SU-DHL-6 (cell line): ENCODE measurements around the gene TREM1.
A peak's percentile ranks its signal among the peaks of the same experiment; 100 is the strongest.
"Not testable (repeated sequence)": the region's sequence is repeated elsewhere in the genome, so short reads cannot be mapped to it uniquely, and the experiment has no call there.

ENCODE experiments used
- H2AFZ ChIP-seq: fragments of 200-600 bp; sonication (generic); 2 replicates; pipeline ENCODE4 v1.6.1; 2014; ENCODE audit warnings: low read depth, mild to moderate bottlenecking, moderate library complexity, mixed read lengths, antibody characterized with exemption, low read length; ENCODE audit not compliant: severe bottlenecking
- H3F3A ChIP-seq: fragments of 200-600 bp; shearing (Covaris generic); 2 replicates; pipeline ENCODE4 v1.6.0; 2016; ENCODE audit warnings: antibody characterized with exemption, mild to moderate bottlenecking; ENCODE audit not compliant: insufficient read depth
- H3K27ac ChIP-seq: fragments of 200-600 bp; sonication (generic); 2 replicates; pipeline ENCODE4 v1.5.1; 2016; ENCODE audit warnings: low read depth, mild to moderate bottlenecking, low read length, moderate library complexity, mixed read lengths
- H3K27me3 ChIP-seq: fragments of 200-600 bp; sonication (generic), shearing (Covaris generic); 2 replicates; pipeline ENCODE4 v1.6.0; 2014; ENCODE audit warnings: mild to moderate bottlenecking, low read length
- H3K36me3 ChIP-seq: fragments of 200-600 bp; sonication (generic); 2 replicates; pipeline ENCODE4 v1.6.1; 2014; ENCODE audit warnings: mild to moderate bottlenecking, low read length, mixed read lengths
- H3K4me2 ChIP-seq: fragments of 300-600, 200-600 bp; shearing (Covaris generic), sonication (generic); 2 replicates; pipeline ENCODE4 v1.6.0; 2014; ENCODE audit warnings: low read length, low read depth, mild to moderate bottlenecking; ENCODE audit not compliant: poor library complexity, severe bottlenecking
- H3K4me3 ChIP-seq: fragments of 200-600 bp; sonication (generic); 2 replicates; pipeline ENCODE4 v1.5.1; 2014; ENCODE audit warnings: antibody characterized with exemption, low read length, mild to moderate bottlenecking, mixed read lengths; ENCODE audit not compliant: insufficient read depth, poor library complexity, severe bottlenecking
- H3K79me2 ChIP-seq: fragments of 200-600 bp; sonication (generic); 2 replicates; pipeline ENCODE4 v1.6.1; 2014; ENCODE audit warnings: mild to moderate bottlenecking, low read length, moderate library complexity; ENCODE audit not compliant: insufficient read depth
- H3K9ac ChIP-seq: fragments of 200-600 bp; sonication (generic); 2 replicates; pipeline ENCODE4 v1.7.0; 2014; ENCODE audit warnings: mild to moderate bottlenecking, low read length
- H3K9me2 ChIP-seq: fragments of 200-600 bp; sonication (generic); replicated peaks from 2 replicates; pipeline ENCODE4 v1.6.1; 2014; ENCODE audit warnings: low read length; ENCODE audit not compliant: insufficient read depth
- H3K9me3 ChIP-seq: fragments of 200-600 bp; sonication (generic); 2 replicates; pipeline ENCODE4 v1.6.1; 2014; ENCODE audit warnings: low read length, mixed read lengths; ENCODE audit not compliant: insufficient read depth
- H4K20me1 ChIP-seq: fragments of 200-600 bp; sonication (generic); 2 replicates; pipeline ENCODE4 v1.6.1; 2014; ENCODE audit warnings: low read depth, mild to moderate bottlenecking, antibody characterized with exemption, low read length, moderate library complexity, mixed read lengths
- CTCF ChIP-seq: fragments of 200-600 bp; sonication (generic); IDR thresholded peaks from one replicate; pipeline ENCODE4 v1.5.1; 2017; ENCODE audit warnings: antibody characterized with exemption, mild to moderate bottlenecking, low read length, moderate library complexity; ENCODE audit not compliant: insufficient read depth, poor library complexity, severe bottlenecking
- EZH2phosphoT487 ChIP-seq: fragments of 200-600 bp; sonication (generic), shearing (Covaris generic); conservative IDR thresholded peaks from 2 replicates; pipeline ENCODE4 v1.6.1; 2018; ENCODE audit warnings: mild to moderate bottlenecking, antibody characterized with exemption, low read length, moderate library complexity, mixed read lengths

TREM1 gene

DNA sequence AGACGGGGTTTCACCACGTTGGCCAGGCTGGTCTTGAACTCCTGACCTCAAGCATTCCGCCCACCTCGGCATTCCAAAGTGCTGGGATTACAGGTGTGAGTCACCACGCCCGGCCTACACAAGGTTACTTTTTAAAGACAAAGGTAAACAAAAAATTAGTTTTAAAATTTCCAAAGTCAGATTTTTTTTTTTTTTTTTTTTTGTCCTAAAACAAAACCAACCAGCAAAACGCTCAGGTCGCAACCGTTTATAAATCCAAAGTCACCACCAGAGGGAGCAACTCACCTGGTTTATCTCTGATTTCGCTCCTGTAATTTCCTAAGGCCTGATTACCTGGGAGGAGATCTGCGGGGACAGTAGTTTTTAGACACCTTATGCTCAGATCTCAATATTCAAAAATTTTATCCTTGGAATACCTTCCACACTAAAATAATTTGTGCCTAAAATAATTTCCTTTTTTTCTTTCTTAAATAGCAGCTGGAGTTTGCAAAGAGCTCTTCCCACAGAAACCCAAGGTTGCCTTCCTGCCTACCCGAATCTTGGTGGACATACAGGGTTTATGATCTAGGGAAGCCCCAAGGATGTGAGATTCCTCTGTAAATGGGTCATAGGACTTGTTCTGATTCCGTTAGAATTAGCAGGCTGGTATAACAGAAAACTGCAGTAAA, 19.8 kb upstream of the TREM1 start:
- Histone ChIP-seq H3K4me2 (peak overlapping the region; percentile 8), H3K27me3 (no peaks in the 10 kb centered on the region), H3K4me3 (no peak overlapping the region), H3K27ac (no peak overlapping the region), H3F3A (peaks cover 6% of the 10 kb centered on the region; the same call in 1 of the 2 replicates), H3K9ac (no peak overlapping the region; the same call in 1 of the 2 replicates), H2AFZ (peak overlapping the region; percentile 2), H3K9me2 (no peaks in the 10 kb centered on the region), H4K20me1 (no peaks in the 10 kb centered on the region), H3K79me2 (no peaks in the 10 kb centered on the region), H3K9me3 (peaks cover 5% of the 10 kb centered on the region; the same call in 1 of the 2 replicates), H3K36me3 (peaks cover 5% of the 10 kb centered on the region; the same call in 1 of the 2 replicates)
- TF ChIP-seq CTCF: peak; percentile 81
- no peak for TF ChIP-seq EZH2phosphoT487

GRCh38 chr6:41302638-41303037, 16.2 kb upstream of the TREM1 start:
- Histone ChIP-seq H3K4me3 (no peak overlapping the region), H3K9me3 (peaks cover 10% of the 10 kb centered on the region; the same call in 1 of the 2 replicates), H3K79me2 (no peaks in the 10 kb centered on the region), H3K27me3 (no peaks in the 10 kb centered on the region), H3K4me2 (peak overlapping the region; percentile 37), H3F3A (peaks cover 12% of the 10 kb centered on the region; the same call in 1 of the 2 replicates), H4K20me1 (no peaks in the 10 kb centered on the region), H3K27ac (peak overlapping the region; percentile 28), H3K9me2 (no peaks in the 10 kb centered on the region), H3K9ac (no peak overlapping the region), H3K36me3 (peaks cover 7% of the 10 kb centered on the region; the same call in 1 of the 2 replicates), H2AFZ (peak overlapping the region; percentile 58)
- no peak for TF ChIP-seq CTCF
- TF ChIP-seq EZH2phosphoT487: no peak

DNA sequence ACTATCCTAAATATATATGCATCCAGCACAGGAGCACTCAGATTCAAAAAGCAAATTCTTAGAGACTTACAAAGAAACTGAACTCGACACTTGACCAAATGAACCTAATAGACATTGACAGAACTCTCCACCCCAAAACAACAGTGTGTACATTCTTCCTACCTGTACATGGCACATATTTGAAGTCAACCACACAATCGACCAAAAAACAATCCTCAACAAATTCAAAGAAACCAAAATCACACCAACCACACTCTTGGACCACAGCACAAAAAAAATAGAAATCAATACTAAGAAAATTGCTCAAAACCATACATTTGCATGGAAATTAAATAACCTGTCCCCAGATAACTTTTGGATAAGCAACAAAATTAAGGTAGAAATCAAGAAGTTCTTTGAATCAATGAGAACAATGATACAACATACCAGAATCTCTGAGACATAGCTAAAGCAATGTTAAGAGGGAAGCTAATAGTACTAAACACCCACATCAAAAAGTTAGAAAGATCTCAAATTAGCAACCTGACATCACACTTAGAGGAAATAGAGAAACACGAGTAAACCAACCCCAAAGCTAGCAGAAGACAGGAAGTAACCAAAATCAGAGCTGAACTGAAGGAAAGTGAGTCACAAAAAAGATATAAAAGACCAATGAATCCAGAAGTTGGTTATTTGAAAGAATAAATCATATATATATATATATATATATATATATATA, 12.5 kb upstream of the TREM1 start:
- Histone ChIP-seq H3K9ac (peak overlapping the region; percentile 47), H3K9me2 (no peaks in the 10 kb centered on the region), H3F3A (peaks cover 12% of the 10 kb centered on the region; the same call in 1 of the 2 replicates), H3K27ac (peak overlapping the region; percentile 71), H3K4me2 (peak overlapping the region; percentile 73), H3K9me3 (peaks cover 10% of the 10 kb centered on the region; the same call in 1 of the 2 replicates), H3K27me3 (no peaks in the 10 kb centered on the region), H3K36me3 (peaks cover 7% of the 10 kb centered on the region; the same call in 1 of the 2 replicates), H2AFZ (peak overlapping the region; percentile 70), H3K4me3 (peak overlapping the region; percentile 49), H4K20me1 (no peaks in the 10 kb centered on the region), H3K79me2 (no peaks in the 10 kb centered on the region)
- TF ChIP-seq EZH2phosphoT487 (no peak), CTCF (no peak)

DNA sequence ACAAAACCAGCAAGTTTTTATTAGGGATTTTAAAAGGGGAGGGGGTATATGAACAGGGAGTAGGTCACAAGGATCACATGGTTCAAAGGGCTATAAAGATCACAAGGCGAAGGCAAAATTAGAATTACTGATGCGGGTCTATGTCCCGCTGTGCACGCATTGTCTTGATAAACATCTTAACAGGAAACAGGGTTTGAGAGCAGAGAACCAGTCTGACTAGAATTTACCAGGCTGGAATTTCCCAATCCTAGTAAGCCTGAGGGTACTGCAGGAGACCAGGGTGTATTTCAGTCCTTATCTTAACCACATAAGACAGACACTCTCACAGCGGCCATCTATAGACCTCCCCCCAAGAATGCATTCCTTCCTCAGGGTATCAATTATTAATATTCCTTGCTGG, 10.8 kb upstream of the TREM1 start:
- H3K9me3 ChIP-seq: not testable (repeated sequence)

More for the DNA sequence above, 10.8 kb upstream of the TREM1 start:
- not testable (repeated sequence) for H3K36me3 ChIP-seq, H4K20me1 ChIP-seq, H2AFZ ChIP-seq, H3K9ac ChIP-seq, H3K4me3 ChIP-seq, H3K4me2 ChIP-seq, H3K9me2 ChIP-seq, H3K79me2 ChIP-seq, H3K27ac ChIP-seq, H3K27me3 ChIP-seq, H3F3A ChIP-seq
